UCSD-AML1 (cell line): ENCODE results near the gene MT3.

Experiments
- DNase-seq: peaks from one replicate; lab custom pipeline; 2025; ENCODE audit not compliant: unreplicated experiment; lab: John Stamatoyannopoulos, UW

The MT3 gene

GRCh38 chr16:56589141-56590039 is at the start of gene MT3:
Gene MT3, plus strand, starts transcription at chr16:56589528. Its CDS starts 63 bp downstream, at chr16:56589591.
- DNase-seq, result no peak

- no peak for DNase-seq
Observed at GRCh38 chr16:56539656-56540055, 49.7 kb upstream of the MT3 start.

- DNase-seq, result no peak
Observed at GRCh38 chr16:56542039-56542438, 47.3 kb upstream of the MT3 start.

- DNase-seq, result no peak
Observed at GRCh38 chr16:56547120-56547948, 42.0 kb upstream of the MT3 start.

- DNase-seq, result no peak
Observed at GRCh38 chr16:56547949-56548567, 41.3 kb upstream of the MT3 start.

- no peak for DNase-seq
Observed at GRCh38 chr16:56549161-56549560, 40.2 kb upstream of the MT3 start.

GRCh38 chr16:56549744-56550385 is 39.5 kb upstream of the MT3 start:
- no peak for DNase-seq

GRCh38 chr16:56551796-56552738 is 37.3 kb upstream of the MT3 start:
- DNase-seq, result no peak

- no peak for DNase-seq
Observed at GRCh38 chr16:56554441-56554840, 34.9 kb upstream of the MT3 start.

- DNase-seq, result no peak
Observed at GRCh38 chr16:56558024-56558747, 31.1 kb upstream of the MT3 start.

- no peak for DNase-seq
Observed at GRCh38 chr16:56559109-56559508, 30.2 kb upstream of the MT3 start.

- DNase-seq, result no peak
Observed at GRCh38 chr16:56560447-56560846, 28.9 kb upstream of the MT3 start.

- no peak for DNase-seq
Observed at GRCh38 chr16:56561126-56561525, 28.2 kb upstream of the MT3 start.

- DNase-seq, result no peak
Observed at GRCh38 chr16:56564793-56565477, 24.4 kb upstream of the MT3 start, which contains the start of gene MT4. Gene MT4, plus strand, starts transcription at chr16:56565073. Its CDS starts 56 bp downstream, at chr16:56565129.

- DNase-seq, result no peak
Observed at GRCh38 chr16:56569971-56570370, 19.4 kb upstream of the MT3 start.

GRCh38 chr16:56571525-56571924 is 17.8 kb upstream of the MT3 start:
- no peak for DNase-seq

- DNase-seq, result no peak
Observed at GRCh38 chr16:56574625-56575024, 14.7 kb upstream of the MT3 start.

GRCh38 chr16:56576585-56577299 is 12.6 kb upstream of the MT3 start:
- DNase-seq, result peak; percentile 78
